Activated effector memory CD4-positive, alpha-beta T cell treated with anti-CD3 and anti-CD28 coated beads, Interleukin-2, amount 50 U/mL, for 16 hours (primary cell): ENCODE data around the gene WDHD1.
"Not testable (repeated sequence)": the region's sequence is repeated elsewhere in the genome, so short reads cannot be mapped to it uniquely, and the experiment has no call there.

Experiments used
- DNase-seq: peaks from one replicate; pipeline ENCODE4 v3.0.0-alpha.2; 2020

Gene WDHD1, protein sequence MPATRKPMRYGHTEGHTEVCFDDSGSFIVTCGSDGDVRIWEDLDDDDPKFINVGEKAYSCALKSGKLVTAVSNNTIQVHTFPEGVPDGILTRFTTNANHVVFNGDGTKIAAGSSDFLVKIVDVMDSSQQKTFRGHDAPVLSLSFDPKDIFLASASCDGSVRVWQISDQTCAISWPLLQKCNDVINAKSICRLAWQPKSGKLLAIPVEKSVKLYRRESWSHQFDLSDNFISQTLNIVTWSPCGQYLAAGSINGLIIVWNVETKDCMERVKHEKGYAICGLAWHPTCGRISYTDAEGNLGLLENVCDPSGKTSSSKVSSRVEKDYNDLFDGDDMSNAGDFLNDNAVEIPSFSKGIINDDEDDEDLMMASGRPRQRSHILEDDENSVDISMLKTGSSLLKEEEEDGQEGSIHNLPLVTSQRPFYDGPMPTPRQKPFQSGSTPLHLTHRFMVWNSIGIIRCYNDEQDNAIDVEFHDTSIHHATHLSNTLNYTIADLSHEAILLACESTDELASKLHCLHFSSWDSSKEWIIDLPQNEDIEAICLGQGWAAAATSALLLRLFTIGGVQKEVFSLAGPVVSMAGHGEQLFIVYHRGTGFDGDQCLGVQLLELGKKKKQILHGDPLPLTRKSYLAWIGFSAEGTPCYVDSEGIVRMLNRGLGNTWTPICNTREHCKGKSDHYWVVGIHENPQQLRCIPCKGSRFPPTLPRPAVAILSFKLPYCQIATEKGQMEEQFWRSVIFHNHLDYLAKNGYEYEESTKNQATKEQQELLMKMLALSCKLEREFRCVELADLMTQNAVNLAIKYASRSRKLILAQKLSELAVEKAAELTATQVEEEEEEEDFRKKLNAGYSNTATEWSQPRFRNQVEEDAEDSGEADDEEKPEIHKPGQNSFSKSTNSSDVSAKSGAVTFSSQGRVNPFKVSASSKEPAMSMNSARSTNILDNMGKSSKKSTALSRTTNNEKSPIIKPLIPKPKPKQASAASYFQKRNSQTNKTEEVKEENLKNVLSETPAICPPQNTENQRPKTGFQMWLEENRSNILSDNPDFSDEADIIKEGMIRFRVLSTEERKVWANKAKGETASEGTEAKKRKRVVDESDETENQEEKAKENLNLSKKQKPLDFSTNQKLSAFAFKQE

DNA sequence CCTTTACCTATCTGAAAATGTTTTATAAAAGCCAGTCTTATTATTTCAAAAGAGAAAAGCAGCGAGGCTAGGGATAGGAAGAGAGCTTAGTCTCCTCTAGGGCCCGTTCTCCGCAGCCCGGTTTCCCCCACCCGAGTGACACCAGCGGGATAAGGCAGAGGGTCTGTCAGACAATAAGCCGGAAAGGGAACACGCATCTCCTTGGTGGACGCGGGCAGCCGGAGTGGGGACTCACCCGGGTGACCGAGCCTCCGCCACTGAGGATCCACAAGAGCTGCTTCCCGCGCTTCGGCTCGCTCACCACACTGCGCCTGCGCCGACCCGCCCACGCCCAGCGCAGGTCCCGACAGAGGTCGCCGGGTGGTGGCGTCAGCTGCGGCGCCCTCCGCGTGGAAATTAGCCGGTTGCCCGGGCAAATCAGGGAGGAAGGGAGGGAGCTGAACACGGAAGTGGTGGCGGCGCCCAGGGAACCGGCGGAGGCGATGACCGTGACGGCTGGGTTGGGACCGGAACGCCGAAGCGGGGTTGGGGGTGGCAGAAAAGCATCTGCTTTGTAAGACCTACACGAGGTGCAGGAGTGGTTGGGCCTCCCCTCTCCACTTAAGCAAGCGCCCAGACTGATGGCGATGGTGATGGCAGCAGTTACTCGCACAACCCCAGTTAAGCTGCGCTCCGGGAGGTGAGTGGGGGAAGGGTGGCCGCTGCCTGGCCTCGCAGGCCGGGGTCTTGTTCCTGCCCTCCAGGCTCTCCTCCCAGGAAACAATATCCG lies at the start of gene WDHD1, which contains the start of gene SOCS4:
TSS of gene WDHD1 (minus strand) at position 307 of the 769 bp plus-strand sequence. CDS start 312 bp downstream, outside the sequence.
TSS of gene SOCS4 (plus strand) at position 444 of the 769 bp plus-strand sequence. CDS start 15,806 bp downstream, outside the sequence.
- DNase-seq, result peak; percentile 99

DNA sequence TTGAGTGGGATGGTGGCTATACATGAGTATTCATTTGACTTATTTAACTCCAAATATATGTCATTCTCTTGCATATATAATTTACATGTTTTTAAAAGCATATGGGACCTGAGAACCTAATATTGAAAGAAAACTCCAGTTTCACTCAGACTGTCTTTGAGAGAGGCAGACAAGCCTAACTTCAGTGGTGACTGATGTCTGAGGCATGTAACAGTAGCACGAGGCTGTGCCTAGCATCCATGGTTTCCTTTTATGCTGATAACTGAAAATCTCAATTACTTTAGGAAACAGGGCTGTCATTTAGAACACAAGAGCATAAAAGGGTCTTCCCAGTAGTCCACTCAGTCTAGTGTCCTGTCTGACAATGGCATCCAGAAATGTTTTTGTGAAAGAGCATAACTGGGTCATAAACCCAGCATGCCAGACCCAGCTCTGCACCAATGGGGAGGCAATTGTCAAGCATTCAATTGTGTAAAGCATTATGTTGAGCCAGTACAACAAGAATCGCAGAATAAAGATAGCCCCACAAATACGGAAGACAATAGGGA lies 48.8 kb upstream of the WDHD1 start:
- no peak for DNase-seq

DNA sequence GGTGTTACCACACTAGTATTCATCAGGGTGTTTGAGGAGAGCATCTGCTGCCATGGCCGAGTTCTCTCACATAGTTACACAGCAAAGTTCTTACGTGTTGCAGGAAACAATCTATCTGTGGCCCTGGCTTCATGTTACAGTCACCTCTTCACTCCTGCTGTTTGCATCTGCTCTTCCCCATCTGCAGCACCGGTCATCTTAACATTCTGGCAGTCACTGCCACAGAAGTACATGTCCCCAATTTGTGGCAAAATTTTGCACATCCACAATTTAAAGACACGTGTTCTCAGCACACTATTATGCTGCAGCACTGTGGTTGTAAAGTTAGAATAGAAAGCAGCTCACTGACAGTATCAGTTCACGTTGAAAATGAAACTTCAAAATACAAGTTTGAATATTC lies 47.8 kb upstream of the WDHD1 start:
- DNase-seq, result no peak

DNA sequence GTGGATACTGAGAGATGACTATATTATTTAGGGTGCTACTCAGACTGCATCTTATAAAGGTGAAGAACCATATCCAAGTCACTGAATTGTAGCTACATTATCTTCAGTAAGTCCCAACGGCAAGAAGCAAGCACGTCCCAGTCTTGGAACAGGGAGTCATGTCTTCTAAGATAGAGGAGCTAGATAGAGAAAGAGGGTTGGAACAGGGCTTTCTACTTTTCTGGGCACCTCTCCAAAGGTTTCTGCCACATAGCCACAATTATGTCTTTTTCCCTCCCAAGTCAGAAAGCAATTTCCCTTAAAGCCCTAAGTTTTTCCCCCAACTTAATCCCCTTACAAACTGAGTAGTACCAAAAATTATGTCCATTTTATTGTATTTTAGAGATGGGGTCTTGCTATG lies 47.0 kb upstream of the WDHD1 start:
- no peak for DNase-seq

DNA sequence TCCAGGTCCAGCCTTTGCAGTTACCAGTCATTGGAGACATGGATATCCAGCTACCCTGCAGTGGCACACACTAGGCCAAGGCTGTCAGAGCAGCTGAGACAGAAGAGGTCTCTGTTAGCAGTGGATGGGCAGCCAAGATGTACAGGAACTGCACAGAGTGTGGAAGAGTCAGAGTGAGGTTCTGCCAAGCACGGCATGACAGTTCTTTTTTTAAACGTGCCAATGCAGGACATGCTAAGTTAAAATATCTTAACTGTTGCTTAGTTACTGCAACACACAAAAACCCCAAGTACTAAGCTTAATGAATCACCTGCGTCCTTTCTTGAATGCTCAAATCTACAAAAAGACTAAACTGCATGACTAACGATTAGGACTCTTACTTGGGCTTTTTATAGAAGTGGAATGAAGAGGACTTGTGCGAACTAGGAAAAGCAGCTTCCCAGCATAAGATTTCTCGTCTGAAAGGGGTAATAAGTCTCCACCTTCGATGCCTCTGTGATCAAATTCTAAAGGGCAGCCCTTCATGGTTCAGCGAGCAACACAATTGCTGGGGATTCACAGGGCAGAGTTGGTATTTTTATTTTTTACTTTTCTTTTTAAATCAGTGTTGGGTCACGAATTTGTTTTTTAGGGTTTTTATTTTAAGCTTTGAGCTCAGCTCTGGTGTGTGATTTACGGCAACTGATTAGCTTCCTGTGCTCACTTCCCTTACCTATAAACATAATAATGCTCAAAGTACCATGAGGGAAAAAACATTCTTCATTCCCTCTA lies 45.2 kb upstream of the WDHD1 start:
- DNase-seq, result no peak

DNA sequence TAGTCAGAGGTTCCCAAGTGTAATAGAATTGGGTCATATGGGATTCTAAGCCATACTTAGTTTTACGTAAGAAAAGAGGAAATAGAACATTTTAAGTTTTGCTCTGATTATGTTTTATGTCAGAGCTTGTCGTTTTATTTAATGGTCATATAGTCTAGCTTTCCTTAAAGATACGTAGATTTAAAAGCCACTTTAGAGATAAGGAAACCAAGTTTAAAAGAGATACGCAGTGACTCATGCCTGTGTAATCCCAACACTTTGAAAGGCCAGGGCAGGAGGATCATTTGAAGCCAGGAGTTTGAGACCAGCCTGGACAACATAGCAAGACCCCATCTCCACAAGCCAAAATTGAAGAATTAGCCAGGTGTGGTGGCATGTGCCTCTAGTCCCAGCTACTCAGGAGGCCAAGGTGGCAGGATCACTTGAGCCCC lies 44.1 kb upstream of the WDHD1 start:
- no peak for DNase-seq

DNA sequence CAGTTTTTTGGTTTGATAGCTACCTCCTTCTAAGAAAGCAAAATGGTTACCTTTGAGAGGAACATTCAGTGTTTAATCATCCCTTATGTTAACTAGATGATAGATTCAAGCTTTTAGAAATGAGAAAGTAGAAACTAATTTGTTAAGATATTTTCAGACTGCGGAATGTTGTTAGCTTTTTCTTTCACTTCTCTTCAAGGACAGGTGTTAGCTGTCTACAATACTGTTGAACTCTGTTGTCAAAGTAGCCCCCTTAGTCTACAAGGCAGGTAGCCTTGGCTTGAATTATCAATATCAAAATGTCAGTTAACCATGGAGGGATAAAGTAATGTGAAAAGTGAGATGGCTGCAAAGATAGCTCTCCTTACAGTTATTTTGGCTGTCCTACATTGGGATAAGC lies 39.3 kb upstream of the WDHD1 start:
- no peak for DNase-seq

DNA sequence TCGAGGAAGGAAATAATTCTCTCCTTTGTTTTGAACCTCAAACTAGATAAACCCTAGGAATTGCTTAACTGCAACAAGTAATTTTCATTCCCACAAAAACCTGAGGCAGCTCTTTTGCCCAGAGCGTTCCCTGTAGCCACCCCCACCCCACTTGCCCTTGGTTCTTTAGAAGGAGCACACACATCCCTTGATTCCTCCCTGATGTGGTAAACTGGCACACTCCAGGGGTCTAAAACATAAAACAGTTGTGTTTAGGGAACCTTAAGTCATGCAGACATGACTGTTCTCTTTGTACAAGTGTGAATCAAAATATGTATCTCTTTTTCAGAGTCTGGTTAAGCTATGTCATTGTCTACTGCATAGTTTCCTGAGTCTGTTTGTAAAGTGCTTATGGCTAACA lies 38.5 kb upstream of the WDHD1 start:
- no peak for DNase-seq

DNA sequence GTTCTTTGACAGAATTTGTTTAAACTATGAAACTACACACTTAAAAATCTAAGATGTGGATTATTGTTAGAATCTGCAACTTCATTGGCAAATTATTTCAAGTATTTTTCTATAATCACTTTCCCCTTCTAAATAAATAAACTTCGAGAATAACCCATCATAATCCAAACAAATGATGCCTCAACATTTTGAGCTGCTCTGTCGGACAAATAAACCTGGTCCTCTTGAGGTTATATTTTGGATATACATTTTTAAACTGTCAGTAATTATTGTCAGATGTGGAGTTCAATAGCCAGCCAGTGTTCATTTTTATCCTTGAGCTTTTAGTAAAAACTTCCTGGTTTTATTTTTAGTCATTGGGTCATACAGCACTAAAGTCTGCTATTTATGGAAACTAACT lies 38.0 kb upstream of the WDHD1 start:
- DNase-seq, result not testable (repeated sequence)

DNA sequence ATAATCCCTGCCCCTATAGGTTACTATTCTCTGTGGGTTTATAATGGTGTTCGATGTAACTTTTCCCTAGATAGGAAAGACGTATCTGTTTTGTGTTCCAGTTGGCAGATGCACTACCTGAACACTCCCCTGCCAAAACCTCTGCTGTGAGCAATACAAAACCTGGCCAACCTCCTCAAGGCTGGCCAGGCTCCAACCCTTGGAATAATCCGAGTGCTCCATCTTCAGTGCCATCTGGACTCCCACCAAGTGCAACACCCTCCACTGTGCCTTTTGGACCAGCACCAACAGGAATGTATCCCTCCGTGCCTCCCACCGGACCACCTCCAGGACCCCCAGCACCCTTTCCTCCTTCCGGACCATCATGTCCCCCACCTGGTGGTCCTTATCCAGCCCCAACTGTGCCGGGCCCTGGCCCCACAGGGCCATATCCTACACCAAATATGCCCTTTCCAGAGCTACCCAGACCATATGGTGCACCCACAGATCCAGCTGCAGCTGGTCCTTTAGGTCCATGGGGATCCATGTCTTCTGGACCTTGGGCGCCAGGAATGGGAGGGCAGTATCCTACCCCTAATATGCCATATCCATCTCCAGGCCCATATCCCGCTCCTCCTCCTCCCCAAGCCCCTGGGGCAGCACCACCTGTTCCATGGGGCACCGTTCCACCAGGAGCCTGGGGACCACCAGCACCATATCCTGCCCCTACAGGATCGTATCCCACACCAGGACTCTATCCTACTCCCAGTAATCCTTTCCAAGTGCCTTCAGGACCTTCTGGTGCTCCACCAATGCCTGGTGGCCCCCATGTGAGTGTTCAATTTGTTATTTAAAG lies 35.8 kb upstream of the WDHD1 start:
- no peak for DNase-seq

DNA sequence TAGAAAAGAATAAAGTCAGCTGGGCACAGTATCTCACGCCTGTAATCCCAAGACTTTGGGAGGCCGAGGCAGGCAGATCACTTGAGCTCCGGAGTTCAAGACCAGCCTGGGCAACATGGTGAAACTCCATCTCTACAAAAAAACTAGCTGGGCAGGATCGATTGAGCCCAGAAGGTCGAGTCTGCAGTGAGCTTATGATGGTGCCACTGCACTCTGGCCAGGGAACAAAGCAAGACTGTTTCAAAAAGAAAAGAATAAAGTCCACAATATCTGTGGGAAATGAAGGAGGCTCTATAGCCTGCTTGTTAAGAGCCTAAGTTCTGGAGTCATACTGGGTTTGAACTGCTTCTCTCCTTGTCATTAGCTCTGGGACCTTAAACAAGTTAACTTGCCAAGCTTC lies 32.4 kb upstream of the WDHD1 start:
- no peak for DNase-seq

DNA sequence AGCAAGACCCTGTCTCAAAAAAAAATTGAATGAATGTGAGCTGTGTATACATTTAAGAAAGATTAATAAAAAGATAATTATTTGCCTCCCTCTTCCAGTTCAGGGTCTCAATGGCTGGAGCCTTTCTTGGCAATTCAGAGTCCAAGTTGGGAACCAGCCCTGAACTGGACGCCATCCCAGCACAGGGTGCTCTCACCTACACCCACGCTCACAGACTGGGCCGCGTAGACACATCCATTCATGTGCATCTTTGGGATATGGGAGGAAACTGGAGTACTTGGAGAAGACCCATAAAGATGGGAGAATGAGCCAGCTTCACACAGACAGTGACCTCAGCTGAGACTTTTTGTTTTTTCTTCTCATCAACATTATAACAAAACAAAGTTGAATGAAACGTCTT lies 31.0 kb upstream of the WDHD1 start:
- no peak for DNase-seq

DNA sequence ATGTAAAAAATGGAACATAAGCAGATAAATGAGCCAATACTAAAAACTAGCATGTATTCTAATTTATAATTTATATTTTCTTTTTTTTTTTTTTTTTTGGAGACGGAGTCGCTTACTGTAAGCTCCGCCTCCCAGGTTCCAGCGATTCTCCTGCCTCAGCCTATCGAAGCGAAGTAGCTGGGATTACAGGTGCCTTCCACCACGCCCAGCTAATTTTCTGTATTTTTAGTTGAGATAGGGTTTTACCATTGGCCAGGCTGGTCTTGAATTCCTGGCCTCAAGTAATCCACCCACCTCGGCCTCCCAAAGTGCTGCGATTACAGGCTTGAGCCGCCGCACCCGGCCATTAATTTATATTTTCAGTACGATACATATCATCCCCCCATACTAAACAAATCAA lies 27.2 kb upstream of the WDHD1 start:
- DNase-seq, result no peak

DNA sequence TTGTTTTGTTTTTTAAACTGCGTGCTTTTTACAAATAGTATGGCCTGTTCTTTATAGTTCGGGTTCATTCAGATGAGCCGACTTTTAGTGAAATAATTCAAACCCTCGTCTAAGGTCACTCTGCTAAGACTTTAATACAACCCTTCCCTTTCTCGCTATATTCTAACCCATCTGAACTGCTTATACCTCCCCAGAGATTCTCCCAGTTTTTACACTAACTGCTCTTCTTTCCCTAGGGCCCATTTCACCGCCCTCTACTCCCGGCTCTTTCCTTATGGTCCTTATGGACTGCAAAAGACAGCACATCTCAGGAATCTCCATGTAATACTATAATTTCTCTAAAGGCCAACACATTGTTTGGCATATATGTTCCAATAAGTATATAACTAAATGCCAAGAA lies 26.6 kb upstream of the WDHD1 start:
- DNase-seq, result no peak

DNA sequence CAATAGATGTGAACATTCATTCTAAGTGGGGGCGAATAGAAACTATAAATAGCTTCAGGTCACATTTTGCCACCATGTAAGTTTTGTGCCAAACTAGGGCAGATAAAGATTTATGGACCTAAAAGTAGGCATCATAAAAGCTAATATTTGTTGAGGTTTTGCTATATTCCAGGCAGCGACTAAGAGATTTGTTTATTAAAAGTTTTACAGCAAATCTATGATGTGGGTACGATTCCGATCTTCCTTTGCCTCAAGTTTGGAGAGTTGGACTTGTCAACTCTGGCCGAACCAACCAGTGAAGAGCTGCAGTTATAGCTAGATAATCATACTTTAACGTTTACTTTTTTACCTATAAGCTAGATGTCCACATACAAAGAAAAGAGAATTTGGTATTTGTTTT lies 26.1 kb upstream of the WDHD1 start:
- DNase-seq, result no peak

DNA sequence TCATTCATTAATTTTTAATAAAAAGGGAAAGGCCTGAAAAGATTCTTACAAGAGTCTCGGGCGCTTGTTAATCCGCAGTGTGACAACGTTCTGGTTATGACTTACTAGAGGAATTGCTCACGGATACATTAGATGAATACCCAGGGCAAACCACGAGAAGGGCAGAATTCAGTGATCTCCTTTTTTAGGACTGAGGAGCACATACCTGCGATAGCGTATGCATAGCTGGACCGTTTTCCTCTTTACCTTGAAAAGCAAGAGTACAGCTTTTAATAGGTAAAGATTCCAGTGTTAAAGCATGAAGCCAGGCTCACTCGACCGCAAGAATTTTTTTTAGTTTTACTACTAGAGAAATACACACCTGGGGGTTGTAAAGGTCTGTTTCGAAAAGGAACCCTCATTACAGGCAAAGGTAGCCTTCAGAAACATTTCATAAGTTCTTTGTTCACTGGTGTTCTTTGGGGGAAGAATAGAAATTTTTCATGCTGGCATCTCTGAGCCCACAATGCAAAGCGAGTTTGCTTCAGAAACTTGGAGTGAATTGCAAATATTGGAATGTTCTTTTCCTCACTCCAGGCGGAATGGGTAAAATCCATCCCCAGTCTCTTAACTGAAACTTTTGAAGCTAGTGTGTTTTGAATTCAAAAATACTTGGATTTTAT lies 25.5 kb upstream of the WDHD1 start:
- no peak for DNase-seq

DNA sequence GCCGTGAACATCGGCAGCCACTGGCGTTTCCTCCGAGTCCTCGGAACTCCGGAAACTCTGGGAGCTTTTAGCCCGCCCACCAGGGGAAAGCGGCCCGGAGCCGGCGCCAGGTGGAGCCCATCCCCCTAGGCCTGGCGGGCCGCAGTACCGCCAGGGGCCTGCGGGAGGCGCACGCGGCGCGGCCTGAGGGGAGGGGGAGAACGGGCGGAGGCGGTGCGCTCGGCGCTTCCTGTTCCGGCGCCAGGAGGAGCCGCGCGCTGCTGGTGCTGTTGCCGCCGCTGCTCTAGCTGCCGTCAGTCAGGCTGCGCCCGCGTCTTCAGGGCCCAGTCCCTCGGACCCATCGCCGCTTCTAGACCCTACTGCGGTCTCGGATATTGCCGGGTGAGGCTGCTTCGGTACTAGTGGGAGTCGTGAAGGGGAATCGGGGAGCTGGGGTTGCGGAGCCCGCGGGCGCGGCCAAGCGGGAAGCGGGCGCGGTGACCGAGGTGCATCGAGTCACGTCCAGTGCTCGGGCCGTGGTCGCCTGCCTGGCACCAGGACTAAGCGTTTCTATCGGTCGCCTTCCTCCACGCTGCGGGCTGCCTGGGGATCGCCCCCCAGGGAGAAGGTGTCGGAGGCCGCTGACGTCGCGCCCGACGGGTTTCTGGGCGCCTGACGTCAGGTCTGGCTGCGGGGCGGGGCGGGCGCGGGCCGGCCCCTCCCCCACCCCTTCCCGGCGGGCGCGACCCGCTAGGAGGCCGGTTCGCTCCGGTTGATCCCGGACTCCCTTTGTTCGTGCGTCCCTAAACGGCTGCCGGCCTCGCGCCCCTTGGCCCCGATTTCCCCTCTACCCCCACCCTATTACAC lies 24.7 kb upstream of the WDHD1 start, which contains the start of gene MAPK1IP1L:
TSS of gene MAPK1IP1L (plus strand) at position 225 of the 846 bp plus-strand sequence. CDS start 10,037 bp downstream, outside the sequence.
- DNase-seq, result peak; percentile 97

DNA sequence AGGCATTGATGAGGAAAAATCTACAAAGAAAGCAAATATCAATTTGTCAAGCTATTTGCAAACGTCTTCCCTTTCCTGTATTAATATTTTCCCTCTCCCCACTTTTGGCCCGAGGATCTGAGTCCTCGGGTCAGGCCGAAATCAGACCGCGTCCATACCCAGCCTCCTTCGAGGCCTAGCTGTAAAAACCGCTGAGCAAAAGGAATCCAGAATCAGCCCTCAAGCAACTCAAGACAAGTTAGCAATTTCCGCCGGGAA lies 24.2 kb upstream of the WDHD1 start:
- no peak for DNase-seq

DNA sequence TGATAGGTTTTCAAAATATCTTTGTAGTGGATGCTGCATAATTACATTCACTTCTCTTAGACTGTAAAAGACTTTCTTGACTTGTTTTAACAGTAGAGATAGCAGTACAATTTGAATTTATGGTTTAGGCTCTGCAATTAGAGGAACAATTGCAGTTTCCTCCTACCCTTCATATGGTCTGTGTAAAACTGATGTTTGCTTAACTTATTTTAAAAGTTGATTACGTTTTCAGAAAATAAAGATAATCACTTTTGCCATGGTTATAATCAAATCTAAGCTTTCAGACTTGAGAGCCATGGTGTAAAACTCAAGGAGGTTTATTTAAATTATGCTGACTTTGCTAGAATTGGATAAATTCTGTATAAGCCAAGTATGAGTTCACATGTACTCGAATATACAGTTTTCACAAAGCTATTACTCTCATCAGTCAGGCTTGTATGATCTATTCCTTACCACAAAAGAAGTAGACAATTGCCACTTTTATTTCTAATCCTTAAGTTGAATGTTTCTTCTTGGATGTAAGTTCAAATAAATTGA lies 22.1 kb upstream of the WDHD1 start:
- DNase-seq, result no peak
